Fibroblast of villous mesenchyme (primary cell): ENCODE data around the gene B3GAT3. TPM values are rescaled to one million over a fixed set of nuclear protein-coding genes. Genes with fewer than 3 reads are reported as not detected.

Experiments used
- DNase-seq: peaks from one replicate; pipeline ENCODE4 v3.0.0-alpha.2; 2010; ENCODE audit warnings: low read depth
- H3K4me3 ChIP-seq: 2 replicates; pipeline ENCODE4 v1.5.1; 2011; ENCODE audit warnings: low read depth, mild to moderate bottlenecking, low read length
- total RNA-seq: library from RNA; depleted of rRNA; stranded (reverse); fragments of >200 nt; gene quantifications from 2 replicates; pipeline ENCODE4 v1.2.3, GENCODE V29; 2012
- TF ChIP-seq, protein P1 (sequence below): IDR thresholded peaks from 2 replicates; pipeline ENCODE4 v1.5.1; 2012; ENCODE audit warnings: low read depth, mild to moderate bottlenecking, low read length; ENCODE audit not compliant: insufficient read depth

The B3GAT3 gene
- total RNA-seq, 1 donor: 36.3 TPM

DNA sequence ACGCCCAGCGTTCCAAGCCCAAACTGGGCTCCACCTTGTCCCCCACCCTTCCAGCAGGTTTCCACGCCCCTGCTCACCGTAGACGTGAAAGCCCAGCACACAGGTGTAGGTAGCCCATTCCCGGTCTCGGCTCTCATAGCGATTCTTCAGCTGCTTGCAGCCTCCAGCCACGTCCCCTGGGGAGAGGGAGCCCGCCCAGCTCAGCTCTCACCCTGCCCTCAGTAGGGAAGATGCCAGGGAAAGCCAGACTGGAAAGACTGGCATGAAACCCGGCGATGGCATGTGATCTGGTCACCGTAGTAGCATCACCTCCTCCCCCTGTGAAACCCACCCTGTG is 18.7 kb downstream of the B3GAT3 start:
- TF ChIP-seq, protein P1, sequence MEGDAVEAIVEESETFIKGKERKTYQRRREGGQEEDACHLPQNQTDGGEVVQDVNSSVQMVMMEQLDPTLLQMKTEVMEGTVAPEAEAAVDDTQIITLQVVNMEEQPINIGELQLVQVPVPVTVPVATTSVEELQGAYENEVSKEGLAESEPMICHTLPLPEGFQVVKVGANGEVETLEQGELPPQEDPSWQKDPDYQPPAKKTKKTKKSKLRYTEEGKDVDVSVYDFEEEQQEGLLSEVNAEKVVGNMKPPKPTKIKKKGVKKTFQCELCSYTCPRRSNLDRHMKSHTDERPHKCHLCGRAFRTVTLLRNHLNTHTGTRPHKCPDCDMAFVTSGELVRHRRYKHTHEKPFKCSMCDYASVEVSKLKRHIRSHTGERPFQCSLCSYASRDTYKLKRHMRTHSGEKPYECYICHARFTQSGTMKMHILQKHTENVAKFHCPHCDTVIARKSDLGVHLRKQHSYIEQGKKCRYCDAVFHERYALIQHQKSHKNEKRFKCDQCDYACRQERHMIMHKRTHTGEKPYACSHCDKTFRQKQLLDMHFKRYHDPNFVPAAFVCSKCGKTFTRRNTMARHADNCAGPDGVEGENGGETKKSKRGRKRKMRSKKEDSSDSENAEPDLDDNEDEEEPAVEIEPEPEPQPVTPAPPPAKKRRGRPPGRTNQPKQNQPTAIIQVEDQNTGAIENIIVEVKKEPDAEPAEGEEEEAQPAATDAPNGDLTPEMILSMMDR: no peak
- H3K4me3 ChIP-seq: peak overlapping the region; percentile 92
- no peak for DNase-seq

DNA sequence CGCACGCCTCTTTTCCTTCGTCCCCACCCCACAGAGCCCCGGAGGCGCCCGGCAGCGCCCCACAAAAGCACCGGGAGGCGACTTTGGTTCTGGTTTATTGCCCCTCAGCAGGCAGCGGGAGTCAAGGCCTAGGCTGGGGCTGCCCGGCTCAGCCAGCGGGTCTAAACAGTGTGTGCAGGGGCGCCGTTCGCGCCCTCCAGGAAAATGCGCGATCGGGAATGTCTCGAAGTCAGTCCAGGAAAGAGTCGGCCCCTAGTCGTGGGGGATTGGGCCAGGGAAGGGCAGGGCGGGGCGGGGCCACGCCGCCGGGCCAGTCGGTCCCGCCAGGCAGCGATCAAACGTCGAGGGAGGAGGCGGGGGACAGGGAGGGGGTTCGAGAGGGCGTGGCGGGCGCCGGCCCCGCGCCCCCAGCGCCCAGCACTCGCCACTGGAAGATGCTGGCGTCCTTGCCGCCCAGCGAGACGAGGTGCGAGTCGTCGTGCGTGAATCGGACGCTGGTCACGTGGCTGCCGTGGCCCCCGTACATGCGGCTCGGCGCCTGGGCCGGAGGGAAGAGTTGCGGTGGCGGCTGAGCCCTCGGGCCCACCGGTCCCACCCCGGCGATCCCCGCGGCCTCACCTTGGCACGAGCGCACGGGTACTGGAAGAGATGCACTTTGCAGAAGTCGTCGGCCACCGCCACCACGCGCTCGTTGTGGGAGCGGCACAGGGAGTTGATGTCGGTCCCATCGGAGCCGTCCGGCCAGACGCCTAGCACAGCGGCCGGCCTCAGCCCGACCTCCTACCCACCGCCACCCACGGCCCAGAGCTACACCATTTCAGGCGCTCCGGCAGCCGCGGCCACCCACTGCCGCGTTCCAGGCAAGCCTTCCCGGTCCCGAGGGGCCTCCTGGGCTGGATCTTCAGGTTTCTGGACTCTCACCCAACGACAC is 19.4 kb downstream of the B3GAT3 start:
- TF ChIP-seq, protein P1: no peak
- DNase-seq: peak; percentile 69
- H3K4me3 ChIP-seq: peak overlapping the region; percentile 92

DNA sequence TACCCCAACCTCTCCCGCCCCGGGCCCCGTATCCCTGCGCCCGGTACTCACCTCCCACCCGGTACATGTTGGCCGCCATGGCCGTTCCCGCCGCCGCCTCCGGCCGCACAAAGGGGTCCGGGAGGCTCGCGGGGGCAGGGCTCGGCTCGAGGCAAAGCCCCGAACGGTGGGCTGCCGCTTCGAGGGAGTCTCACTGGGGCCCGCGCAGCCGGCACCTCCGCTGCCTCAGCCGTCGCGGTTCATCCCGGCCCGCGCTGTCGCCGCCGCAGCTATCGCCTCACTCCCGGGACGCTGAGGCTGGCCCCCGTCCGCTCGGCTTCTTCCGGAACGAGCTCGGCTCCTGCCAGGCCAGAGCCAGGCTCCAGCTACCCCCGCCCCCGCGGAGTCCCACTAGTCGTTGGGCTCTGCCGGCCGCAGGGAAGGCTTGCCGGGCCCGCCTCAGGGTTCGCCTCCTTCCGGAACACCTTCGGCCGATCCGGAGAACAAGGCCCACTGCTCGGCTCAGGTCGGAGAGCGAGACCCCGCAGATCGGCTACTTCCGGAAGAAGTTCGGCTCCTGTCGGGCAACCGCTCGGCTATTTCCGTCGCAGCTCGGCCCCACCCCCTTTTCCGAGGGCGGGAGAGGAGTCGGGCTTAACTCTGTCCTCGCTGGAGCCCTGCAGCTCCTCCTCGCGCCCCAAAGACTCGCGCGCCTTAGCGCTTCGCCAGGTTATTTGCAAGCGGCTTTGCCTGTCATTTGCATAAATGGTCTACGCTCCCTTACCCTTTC is 20.2 kb downstream of the B3GAT3 start, which contains the start of gene MTA2:
MTA2 (minus strand) TSS at position 494 of the 769 bp plus-strand sequence; CDS start at position 79, 415 bp downstream.
- peak; percentile 98 for DNase-seq
- H3K4me3 ChIP-seq: peak within 1 kb of the TSS; percentile 92
- TF ChIP-seq, protein P1: no peak

DNA sequence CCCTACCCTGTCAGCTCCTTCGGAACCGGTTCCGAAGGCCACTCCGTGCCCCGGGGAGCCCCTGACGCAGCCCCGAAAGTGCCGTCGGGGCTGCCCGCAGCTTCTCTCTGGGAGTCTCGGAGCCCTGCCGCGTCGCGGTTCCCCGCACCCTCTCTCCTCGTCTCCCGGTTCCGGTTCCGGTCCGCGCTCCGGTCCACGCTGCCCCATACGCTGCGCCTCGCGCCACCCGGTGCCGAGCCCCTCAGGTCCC is 20.7 kb downstream of the B3GAT3 start:
- no peak for DNase-seq
- peak overlapping the region; percentile 92 for H3K4me3 ChIP-seq
- TF ChIP-seq, protein P1: no peak

DNA sequence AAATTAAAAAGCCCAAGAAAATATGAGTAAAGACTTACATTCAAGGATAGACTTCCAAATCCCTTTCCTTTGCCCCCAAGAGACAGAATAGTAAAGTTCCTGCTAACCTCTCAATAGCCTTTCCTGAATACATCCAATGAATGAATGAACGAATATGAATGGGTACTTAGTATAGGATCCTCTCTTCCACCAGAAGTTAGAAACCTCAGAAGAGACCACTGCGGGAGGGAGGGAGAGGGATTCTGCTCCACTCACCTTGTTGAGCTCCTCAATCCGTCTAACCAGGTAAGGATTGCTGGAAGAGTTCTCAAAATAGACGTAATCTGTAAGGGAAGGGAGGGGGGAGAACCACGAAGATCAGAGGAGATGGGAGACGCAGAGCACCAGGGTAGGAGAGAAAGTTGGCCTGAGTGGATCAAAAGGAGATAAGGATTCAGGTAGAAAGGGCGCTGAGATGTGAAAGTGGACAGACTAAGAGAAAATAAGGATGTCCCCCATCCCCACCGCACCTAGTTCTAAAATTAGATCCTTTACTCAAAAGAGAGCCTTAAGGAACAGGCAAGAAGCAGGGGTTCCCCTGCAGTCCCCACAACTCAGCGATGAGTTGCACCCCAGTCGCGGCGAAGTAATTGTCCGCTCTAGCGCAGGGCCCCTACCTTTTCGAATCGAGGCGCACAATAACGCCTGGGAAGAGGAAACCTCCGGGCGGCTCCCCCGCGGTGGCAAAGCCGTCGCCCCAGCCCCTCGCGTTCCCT is 21.2 kb downstream of the B3GAT3 start:
- peak overlapping the region; percentile 92 for H3K4me3 ChIP-seq
- TF ChIP-seq, protein P1: no peak
- no peak for DNase-seq

DNA sequence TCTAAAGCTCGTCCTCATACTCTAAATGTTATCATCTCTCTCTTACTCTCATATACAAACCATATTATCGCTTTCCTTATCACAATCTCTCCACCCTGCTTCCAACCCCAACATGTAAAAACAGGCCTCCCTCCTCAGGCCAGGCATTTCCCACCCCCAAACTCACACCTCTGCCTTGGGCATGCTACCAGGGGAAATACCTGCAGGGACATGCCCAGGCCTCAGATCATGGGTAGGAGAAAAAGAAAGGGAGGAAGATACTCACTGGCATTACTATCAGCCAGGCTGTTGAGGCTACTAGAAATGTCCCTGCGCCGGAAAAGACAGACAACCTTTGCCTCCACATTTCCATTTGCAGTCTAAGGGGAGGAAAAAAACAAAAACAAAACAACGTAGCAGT is 21.9 kb downstream of the B3GAT3 start:
- no peak for DNase-seq
- peak overlapping the region; percentile 92 for H3K4me3 ChIP-seq
- TF ChIP-seq, protein P1: no peak
